Coronary artery (tissue), 2 donors: Measurements from ENCODE around the gene TMEM63C.
"Not testable (repeated sequence)": the region's sequence is repeated elsewhere in the genome, so short reads cannot be mapped to it uniquely, and the experiment has no call there.

Experiments
- DNase-seq: peaks from one replicate; pipeline ENCODE4 v3.0.0-alpha.2; 2017; ENCODE audit warnings: low spot score
- H3K27ac ChIP-seq, 2 donors: fragments of 200-600 bp; sonication (generic); one replicate each; pipeline ENCODE4 v1.5.1; 2016 to 2019
- H3K4me3 ChIP-seq: fragments of 200-600 bp; sonication (generic); 2 replicates; pipeline ENCODE4 v1.5.1; 2016; ENCODE audit warnings: mild to moderate bottlenecking, moderate library complexity
- TF ChIP-seq, protein P1 (sequence below): fragments of 200-600 bp; sonication (generic); IDR thresholded peaks from one replicate; pipeline ENCODE4 v1.5.1; 2019; ENCODE audit warnings: antibody characterized with exemption

Gene TMEM63C

DNA sequence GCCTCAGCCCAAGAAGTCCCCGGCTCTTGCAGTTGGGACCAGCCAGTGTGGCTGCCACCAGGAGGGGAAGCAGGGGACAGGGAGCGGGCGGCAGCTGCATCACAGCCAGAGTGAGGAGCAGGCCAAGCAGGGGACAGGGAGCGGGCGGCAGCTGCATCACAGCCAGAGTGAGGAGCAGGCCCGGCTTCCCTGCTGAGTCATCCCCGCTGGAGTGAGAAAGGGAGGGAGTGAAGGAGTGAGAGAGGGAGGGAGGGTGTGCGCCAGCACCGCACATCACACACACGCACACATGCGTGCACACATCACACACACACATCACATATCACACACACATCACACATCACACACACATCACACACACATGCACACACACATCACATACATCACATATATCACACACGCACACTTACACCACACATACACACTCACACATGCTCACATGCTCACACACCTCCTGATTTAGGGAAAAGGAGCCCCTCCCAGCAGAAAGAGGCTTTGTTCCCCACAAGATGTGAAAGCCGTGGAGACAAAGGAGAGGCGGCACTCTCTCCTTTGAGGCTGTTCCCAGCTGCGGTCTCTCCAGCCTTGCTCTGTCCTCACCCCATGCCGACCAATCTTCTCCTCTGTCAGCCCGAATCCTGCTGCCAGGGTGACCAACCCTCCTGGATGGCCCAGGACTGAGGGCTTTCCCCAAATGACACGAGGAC is 23.3 kb upstream of the TMEM63C start:
- DNase-seq = peak; percentile 63
- H3K27ac ChIP-seq = no peak overlapping the region
- H3K4me3 ChIP-seq = peak overlapping the region; percentile 9
- TF ChIP-seq, protein P1, sequence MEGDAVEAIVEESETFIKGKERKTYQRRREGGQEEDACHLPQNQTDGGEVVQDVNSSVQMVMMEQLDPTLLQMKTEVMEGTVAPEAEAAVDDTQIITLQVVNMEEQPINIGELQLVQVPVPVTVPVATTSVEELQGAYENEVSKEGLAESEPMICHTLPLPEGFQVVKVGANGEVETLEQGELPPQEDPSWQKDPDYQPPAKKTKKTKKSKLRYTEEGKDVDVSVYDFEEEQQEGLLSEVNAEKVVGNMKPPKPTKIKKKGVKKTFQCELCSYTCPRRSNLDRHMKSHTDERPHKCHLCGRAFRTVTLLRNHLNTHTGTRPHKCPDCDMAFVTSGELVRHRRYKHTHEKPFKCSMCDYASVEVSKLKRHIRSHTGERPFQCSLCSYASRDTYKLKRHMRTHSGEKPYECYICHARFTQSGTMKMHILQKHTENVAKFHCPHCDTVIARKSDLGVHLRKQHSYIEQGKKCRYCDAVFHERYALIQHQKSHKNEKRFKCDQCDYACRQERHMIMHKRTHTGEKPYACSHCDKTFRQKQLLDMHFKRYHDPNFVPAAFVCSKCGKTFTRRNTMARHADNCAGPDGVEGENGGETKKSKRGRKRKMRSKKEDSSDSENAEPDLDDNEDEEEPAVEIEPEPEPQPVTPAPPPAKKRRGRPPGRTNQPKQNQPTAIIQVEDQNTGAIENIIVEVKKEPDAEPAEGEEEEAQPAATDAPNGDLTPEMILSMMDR = no peak

- peak; percentile 36 for DNase-seq
- TF ChIP-seq, protein P1 = no peak
- H3K4me3 ChIP-seq = no peak overlapping the region
- no peak overlapping the region for H3K27ac ChIP-seq
Measured at GRCh38 chr14:77158882-77159255, 22.7 kb upstream of the TMEM63C start.

DNA sequence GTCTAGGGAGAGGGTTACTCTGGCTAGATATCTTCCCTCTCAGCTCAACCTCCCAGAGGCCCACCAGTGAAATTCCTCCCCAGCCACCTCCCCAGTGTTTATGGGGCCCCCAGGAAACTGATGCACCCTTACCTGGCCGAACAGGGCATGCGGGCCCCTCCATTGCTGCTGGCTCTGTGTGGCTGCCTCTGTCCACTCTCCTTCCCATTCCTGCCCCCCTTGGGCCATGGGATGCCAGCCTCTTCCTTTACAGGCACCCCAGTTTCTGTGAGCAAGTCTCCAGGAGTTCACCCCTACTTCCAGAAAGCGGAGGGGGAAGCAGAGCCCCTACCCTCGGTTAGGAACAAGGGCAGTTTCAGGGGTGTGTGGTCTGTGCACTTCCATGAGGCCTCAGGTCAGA is 20.6 kb upstream of the TMEM63C start:
- DNase-seq = peak; percentile 56
- Histone ChIP-seq H3K4me3 (no peak overlapping the region), H3K27ac (no peak overlapping the region)
- TF ChIP-seq, protein P1 = no peak

GRCh38 chr14:77170045-77170444 is 11.6 kb upstream of the TMEM63C start:
- no peak for DNase-seq
- no peak overlapping the region for H3K4me3 ChIP-seq
- TF ChIP-seq, protein P1 = no peak
- no peak overlapping the region for H3K27ac ChIP-seq

DNA sequence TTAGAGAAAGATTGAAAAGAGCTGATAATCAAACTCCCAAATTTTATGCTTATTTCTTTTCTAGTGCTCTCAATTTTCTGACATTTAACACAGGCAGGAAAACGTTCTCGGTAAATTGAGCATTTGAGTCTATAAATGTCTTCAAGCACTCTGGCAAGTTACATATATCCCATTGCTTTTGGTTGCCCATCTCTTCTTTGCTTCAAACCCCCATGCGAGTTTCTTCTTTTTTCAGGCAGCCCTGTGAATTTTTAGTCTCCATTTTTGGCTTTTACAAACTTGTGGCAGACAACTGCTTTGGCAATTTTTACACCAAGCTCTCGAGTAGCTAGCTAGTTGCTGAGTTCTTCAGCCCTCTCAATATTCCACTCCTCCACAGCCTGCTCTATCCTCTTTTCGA is 8.7 kb upstream of the TMEM63C start:
- H3K27ac ChIP-seq = no peak overlapping the region
- no peak overlapping the region for H3K4me3 ChIP-seq
- TF ChIP-seq, protein P1 = no peak
- no peak for DNase-seq

GRCh38 chr14:77173911-77174617 is 7.5 kb upstream of the TMEM63C start:
- H3K27ac ChIP-seq, DNase-seq: not testable (repeated sequence)

GRCh38 chr14:77175843-77176242 is 5.8 kb upstream of the TMEM63C start:
- TF ChIP-seq, protein P1 = no peak
- no peak for DNase-seq
- no peak overlapping the region for H3K4me3 ChIP-seq
- H3K27ac ChIP-seq = no peak overlapping the region

More at GRCh38 chr14:77173911-77174617, 7.5 kb upstream of the TMEM63C start:
- H3K4me3 ChIP-seq = not testable (repeated sequence)
